Posterior cingulate gyrus (tissue), 11 donors: ENCODE results near the gene NCOR1.

Experiments
- DNase-seq, 10 donors: peaks; one replicate each; pipeline versions ENCODE4 v3.0.0 to v3.0.0-alpha.2; 2020 to 2021; ENCODE audit warnings: mixed read lengths in 3 of 10
- intact Hi-C: fragments of 100-400 bp; cut with DNase I; formaldehyde crosslinking; loops from one replicate; pipeline ENCODE4 v1.15.1; 2023

NCOR1 gene

GRCh38 chr17:15999141-15999973 lies 216.0 kb downstream of the NCOR1 start, which contains the start of the genes TTC19 and ZSWIM7:
TSS of gene TTC19 (plus strand) at chr17:15999824. CDS start at chr17:15999849, 25 bp downstream.
TSS of gene ZSWIM7 (minus strand) at chr17:15999704. CDS start at chr17:15999594, 110 bp downstream.
- DNase-seq, result peak; percentile 94 to 100 (median 98)
- intact Hi-C loops, result loop anchor here (2.0 kb wide), 3 partner anchors 55 to 215 kb away; partner anchors contain the start of genes ADORA2B and NCOR1

GRCh38 chr17:15998031-15998562 lies 217.2 kb downstream of the NCOR1 start:
- intact Hi-C loops, result loop anchor here (2.0 kb wide), 3 partner anchors 53 to 217 kb away; partner anchors contain the start of genes ADORA2B and NCOR1
- DNase-seq, result no peak

GRCh38 chr17:15996322-15996721 lies 219.0 kb downstream of the NCOR1 start:
- intact Hi-C loops, result no loop called here
- DNase-seq, result no peak

DNA sequence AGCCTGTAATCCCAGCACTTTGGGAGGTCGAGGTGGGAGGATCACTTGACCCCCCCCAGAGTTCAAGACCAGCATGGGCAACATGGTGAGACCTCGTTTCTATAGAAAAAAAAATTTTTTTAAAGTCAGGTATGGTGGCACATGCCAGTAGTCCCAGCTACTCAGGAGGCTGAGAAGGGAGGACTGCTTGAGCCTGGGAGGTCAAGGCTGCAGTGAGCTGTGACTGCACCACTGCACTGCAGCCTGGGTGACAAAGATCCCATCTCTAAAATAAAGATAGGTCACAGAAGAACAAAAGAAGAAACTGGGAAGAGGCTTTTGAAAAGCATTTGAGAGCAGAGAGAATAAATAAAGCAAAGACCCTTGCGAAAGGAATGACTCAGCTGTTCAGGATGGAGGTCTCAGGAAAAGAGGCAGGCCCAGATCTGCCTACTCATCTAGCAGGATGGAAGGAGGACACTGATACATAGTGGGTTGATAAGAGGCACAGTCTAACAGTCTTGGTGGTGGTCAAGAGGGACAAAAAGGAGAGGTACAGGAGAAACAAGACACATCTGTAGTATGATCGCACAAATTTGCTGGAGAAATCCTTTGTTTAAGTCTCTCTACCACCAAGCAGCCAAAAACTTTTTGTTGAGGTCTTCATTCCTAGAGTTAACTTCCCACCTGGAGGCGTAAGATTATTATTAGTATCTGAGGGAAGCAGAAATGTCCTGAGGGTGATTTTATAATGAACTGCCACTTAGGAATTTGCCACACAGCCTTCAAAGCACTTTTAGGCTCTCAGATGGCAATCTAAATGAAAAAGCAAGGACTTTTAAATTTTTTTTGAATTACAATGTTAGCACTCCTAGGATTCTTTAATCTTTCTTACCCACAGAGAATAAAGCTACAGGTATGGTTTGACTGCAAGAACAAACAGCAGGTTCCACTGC lies 233.4 kb downstream of the NCOR1 start:
- intact Hi-C loops, result no loop called here
- DNase-seq, result no peak

- intact Hi-C loops, result no loop called here
- no peak for DNase-seq
These were observed 234.1 kb downstream of the NCOR1 start for GRCh38 chr17:15981208-15981607.
